Fibroblast of villous mesenchyme (primary cell): ENCODE results near the gene KRT33A. TPM values are rescaled to one million over a fixed set of nuclear protein-coding genes. Genes with fewer than 3 reads are reported as not detected.

Source experiments
- DNase-seq: peaks from one replicate; pipeline ENCODE4 v3.0.0-alpha.2; 2010; ENCODE audit warnings: low read depth
- H3K4me3 ChIP-seq: 2 replicates; pipeline ENCODE4 v1.5.1; 2011; ENCODE audit warnings: low read depth, mild to moderate bottlenecking, low read length
- total RNA-seq: library from RNA; depleted of rRNA; stranded (reverse); fragments of >200 nt; gene quantifications from 2 replicates; pipeline ENCODE4 v1.2.3, GENCODE V29; 2012
- TF ChIP-seq, protein P1 (sequence below): IDR thresholded peaks from 2 replicates; pipeline ENCODE4 v1.5.1; 2012; ENCODE audit warnings: low read depth, mild to moderate bottlenecking, low read length; ENCODE audit not compliant: insufficient read depth

KRT33A gene
- total RNA-seq, 1 donor: not detected

DNA sequence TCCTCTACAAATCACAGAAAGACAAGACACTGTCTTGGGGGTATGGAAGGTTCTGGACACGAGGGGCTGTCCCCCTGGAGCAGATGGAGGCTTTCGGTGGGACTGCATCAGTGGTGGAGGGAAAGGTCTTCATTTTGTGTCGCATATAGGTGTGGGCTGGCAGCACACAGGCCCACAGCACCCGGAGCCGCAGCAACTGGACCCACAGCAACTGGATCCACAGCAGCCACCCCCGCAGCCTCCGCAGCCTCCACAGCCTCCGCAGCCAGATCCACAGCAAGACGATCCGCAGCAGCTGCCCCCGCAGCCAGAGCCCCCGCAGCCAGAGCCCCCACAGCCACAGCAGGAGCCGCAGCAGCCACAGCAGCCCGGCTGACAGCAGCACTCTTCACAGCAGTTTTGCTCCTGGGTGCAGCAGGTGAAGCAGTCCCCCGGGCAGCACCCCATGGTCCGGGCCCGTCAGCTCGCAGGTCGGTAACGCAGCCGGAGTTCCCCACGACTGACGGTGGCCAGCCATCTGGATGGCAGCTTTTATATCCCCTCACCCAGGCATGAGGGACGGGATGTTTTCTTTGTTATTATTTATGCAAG is 35.3 kb downstream of the KRT33A start, which contains the start of gene KRTAP17-1:
TSS of gene KRTAP17-1 (minus strand) at position 507 of the 591 bp plus-strand sequence. CDS start at position 447, 60 bp downstream.
- no peak within 1 kb of the TSS for H3K4me3 ChIP-seq
- TF ChIP-seq, protein P1, sequence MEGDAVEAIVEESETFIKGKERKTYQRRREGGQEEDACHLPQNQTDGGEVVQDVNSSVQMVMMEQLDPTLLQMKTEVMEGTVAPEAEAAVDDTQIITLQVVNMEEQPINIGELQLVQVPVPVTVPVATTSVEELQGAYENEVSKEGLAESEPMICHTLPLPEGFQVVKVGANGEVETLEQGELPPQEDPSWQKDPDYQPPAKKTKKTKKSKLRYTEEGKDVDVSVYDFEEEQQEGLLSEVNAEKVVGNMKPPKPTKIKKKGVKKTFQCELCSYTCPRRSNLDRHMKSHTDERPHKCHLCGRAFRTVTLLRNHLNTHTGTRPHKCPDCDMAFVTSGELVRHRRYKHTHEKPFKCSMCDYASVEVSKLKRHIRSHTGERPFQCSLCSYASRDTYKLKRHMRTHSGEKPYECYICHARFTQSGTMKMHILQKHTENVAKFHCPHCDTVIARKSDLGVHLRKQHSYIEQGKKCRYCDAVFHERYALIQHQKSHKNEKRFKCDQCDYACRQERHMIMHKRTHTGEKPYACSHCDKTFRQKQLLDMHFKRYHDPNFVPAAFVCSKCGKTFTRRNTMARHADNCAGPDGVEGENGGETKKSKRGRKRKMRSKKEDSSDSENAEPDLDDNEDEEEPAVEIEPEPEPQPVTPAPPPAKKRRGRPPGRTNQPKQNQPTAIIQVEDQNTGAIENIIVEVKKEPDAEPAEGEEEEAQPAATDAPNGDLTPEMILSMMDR: no peak
- DNase-seq: no peak

DNA sequence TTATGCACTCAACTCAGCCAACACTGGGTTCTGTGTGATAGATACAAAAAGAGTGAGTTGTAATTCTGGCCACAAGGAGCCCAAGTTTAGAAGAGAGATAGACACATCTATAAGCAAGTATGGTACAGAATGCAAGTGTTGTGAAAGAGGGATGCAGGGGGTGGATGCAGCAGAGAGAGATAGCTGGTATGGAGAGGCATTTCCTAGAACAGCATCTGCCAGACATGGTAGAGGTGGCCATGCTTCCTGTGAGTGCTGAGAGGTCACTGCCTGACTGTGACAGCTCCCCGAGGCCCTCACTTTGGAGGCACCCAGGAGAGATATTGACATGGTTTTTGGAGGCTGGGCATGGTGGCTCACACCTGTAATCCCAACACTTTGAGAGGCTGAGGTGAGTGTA is 39.5 kb downstream of the KRT33A start:
- H3K4me3 ChIP-seq: no peak overlapping the region
- no peak for DNase-seq
- TF ChIP-seq, protein P1: no peak

DNA sequence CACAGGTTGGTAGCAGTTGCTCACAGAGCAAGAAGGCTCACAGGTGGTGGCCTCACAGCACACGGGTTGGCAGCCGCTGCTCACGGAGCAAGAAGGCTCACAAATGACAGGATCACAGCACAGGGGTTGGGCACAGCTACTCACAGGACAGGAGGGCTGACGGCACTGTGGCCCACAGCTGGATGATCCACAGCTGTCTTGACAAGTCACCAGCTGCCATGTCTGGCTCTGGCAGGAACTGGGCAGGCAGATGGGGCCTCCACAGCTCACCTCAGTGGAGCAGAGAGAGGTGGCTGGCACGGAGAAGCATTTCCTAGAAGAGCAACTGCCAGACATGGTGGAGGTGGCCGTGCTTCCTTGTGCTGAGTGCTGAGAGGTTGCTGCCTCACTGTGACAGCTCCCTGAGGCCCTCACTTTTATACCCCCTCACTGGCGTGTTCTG is 41.7 kb downstream of the KRT33A start, which contains the start of gene KRTAP16-1:
TSS of gene KRTAP16-1 (minus strand) at position 392 of the 442 bp plus-strand sequence. CDS start at position 336, 56 bp downstream.
- DNase-seq: no peak
- TF ChIP-seq, protein P1: no peak
- no peak within 1 kb of the TSS for H3K4me3 ChIP-seq

DNA sequence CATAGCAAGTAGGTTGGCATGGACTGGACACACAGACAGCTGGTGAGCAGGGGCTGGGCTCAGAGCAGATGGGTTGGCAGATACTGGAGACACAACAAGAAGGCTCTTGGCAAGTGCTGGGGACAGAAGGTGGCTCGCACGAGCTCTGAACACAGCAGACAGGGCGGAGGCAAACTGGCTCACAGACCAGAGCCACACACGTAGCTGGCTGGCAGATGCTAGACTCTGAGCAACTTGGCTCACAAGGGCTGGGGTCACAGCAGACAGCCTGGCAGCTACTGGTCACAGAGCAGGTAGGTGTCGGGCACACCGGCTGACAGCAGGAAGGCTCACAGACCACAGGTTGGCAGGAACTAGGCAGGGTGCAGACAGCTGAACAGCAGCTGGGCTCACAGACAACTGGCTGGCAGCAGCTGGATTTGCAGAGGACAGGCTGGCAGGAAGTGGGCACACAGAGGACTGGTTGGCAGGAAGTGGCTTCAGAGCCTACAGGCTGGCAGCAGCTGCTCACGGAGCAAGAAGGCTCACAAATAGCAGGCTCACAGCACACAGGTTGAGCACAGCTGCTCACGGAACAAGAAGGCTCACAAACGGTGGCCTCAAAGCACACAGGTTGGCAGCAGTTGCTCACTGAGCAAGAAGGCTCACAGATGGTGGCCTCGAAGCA is 42.2 kb downstream of the KRT33A start:
- H3K4me3 ChIP-seq: no peak overlapping the region
- TF ChIP-seq, protein P1: no peak
- DNase-seq: no peak

DNA sequence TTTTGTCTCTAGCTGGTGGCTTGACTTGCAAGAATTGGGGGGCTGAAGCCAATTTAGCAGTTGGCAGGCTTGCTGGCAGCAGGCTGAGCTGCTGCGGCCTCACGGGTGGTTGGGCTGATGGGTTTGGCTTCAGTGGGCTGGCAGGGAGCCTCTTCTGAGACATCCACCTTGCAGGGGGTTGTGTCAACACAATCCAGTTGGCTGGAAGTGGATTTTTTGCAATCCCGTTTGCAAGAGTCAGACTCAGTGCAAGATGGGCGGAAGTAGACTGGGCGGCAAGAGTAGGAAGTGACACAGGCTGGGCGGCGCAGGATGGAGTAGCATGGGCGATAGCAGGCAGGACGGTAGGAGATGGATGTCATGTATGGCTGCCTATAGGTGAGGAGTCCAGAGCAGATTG is 43.0 kb downstream of the KRT33A start:
- DNase-seq: no peak
- H3K4me3 ChIP-seq: no peak overlapping the region
- TF ChIP-seq, protein P1: no peak

DNA sequence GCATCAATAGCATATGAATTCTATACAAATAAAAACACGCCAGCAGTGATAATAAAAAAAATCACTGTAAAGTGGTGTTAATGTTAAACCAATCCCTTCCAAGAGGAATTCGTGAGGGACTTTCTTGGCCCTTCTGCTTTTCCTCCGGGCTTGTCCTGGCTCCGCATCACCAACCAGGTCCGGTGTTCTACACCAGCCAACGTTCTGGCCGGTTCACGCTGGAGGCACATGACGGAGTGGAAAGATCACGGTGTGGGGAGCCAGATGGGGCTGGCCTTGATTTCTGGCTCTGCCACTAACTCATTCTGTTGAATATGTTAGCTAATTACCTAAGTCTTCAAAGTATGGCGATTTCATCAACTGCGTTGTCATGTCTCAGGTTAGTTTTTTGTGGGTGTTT is 46.5 kb downstream of the KRT33A start:
- no peak overlapping the region for H3K4me3 ChIP-seq
- no peak for DNase-seq
- TF ChIP-seq, protein P1: no peak

DNA sequence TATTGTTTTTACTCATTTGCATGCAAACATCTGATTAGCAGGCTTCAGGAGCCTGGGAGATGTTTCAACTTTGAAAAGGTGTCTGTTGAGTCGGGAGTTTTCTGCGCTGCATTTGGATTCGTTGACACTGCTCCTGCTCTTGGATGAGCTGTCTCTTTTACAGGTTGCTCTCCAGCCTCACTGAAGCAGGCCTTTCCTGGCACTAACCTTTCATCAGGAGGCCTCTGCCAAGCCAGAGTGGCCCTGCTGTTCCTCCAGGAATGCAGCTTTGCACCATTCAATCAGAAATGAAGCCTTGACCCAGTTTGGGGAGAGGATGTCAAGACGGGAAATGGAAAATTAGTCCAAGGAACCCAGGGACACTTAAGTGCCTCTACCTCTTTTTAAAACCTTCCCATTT is 47.6 kb downstream of the KRT33A start:
- H3K4me3 ChIP-seq: no peak overlapping the region
- TF ChIP-seq, protein P1: no peak
- DNase-seq: no peak
